Gastrocnemius medialis (tissue), 4 donors: ENCODE results near the gene PLCL2.

Experiments used
- POLR2A ChIP-seq, 2 donors: fragments of 450-650 bp; IDR thresholded peaks; one replicate each; pipeline ENCODE4 v1.6.1; 2017; ENCODE audit warnings: antibody characterized with exemption in 2 of 2, mild to moderate bottlenecking in 2 of 2, moderate library complexity in 2 of 2
- TF ChIP-seq, protein P1 (sequence below), 5 experiments: fragments of 450-650 bp in 3 of 5; fragments of 200-600 bp in 2 of 5; sonication (generic) in 2 of 5; IDR thresholded peaks in 4 of 5; conservative IDR thresholded peaks in 1 of 5; 1 replicate in 4 of 5; 2 replicates in 1 of 5; pipeline ENCODE4 v1.5.1; 2016 to 2019; ENCODE audit warnings: antibody characterized with exemption in 5 of 5, mild to moderate bottlenecking in 3 of 5, moderate library complexity in 3 of 5

- TF ChIP-seq, protein P1, sequence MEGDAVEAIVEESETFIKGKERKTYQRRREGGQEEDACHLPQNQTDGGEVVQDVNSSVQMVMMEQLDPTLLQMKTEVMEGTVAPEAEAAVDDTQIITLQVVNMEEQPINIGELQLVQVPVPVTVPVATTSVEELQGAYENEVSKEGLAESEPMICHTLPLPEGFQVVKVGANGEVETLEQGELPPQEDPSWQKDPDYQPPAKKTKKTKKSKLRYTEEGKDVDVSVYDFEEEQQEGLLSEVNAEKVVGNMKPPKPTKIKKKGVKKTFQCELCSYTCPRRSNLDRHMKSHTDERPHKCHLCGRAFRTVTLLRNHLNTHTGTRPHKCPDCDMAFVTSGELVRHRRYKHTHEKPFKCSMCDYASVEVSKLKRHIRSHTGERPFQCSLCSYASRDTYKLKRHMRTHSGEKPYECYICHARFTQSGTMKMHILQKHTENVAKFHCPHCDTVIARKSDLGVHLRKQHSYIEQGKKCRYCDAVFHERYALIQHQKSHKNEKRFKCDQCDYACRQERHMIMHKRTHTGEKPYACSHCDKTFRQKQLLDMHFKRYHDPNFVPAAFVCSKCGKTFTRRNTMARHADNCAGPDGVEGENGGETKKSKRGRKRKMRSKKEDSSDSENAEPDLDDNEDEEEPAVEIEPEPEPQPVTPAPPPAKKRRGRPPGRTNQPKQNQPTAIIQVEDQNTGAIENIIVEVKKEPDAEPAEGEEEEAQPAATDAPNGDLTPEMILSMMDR (IDR thresholded peaks at IDR 0.05 in 4 of 5, conservative IDR thresholded peaks at IDR 0.05 in 1 of 5), result no peak
- TF ChIP-seq POLR2A (IDR thresholded peaks at IDR 0.05), result no peak
Observed at GRCh38 chr3:17074559-17074958, 189.8 kb downstream of the PLCL2 start.
